H1 (cell line): ENCODE data around the gene FAM111A. TPM values are rescaled to one million over a fixed set of nuclear protein-coding genes. Genes with fewer than 3 reads are reported as not detected.
"Not testable (repeated sequence)": the region's sequence is repeated elsewhere in the genome, so short reads cannot be mapped to it uniquely, and the experiment has no call there.

Source experiments
- CTCF ChIA-PET: fragments of 300-600 bp; sonication (Branson Sonifier 250); formaldehyde crosslinking; loops from one replicate; lab custom pipeline; 2021; ENCODE audit not compliant: partially characterized antibody; lab: Charles Lee
- POLR2A ChIA-PET: fragments of 300-600 bp; sonication (Branson Sonifier 250); formaldehyde crosslinking; loops from one replicate; lab custom pipeline; 2021; ENCODE audit warnings: inconsistent platforms; ENCODE audit not compliant: partially characterized antibody; lab: Charles Lee
- DNase-seq, 2 experiments: peaks; one replicate each; pipeline versions ENCODE4 v3.0.0 to v3.0.0-alpha.2; 2010 to 2022; ENCODE audit warnings: low spot score in 2 of 2, low read depth in 1 of 2, mixed read lengths in 1 of 2
- FAIRE-seq: peaks from 2 replicates; lab custom pipeline; 2011; peaks lifted over from hg19 to GRCh38; lab: Jason Lieb, UNC
- H2AFZ ChIP-seq: 2 replicates; pipeline ENCODE4 v1.8.1; 2012; ENCODE audit warnings: low read length, inconsistent platforms
- H2AK5ac ChIP-seq: 2 replicates; pipeline ENCODE4 v1.6.1; 2013; ENCODE audit warnings: low read depth, low read length
- H2BK120ac ChIP-seq: replicated peaks from 2 replicates; pipeline ENCODE3; 2013; ENCODE audit warnings: low read depth, low read length, inconsistent platforms
- H2BK12ac ChIP-seq: 2 replicates; pipeline ENCODE4 v1.6.1; 2013; ENCODE audit warnings: low read depth, low read length
- H2BK15ac ChIP-seq: 2 replicates; pipeline ENCODE4 v1.6.1; 2013; ENCODE audit warnings: low read length
- H2BK20ac ChIP-seq: 2 replicates; pipeline ENCODE4 v1.6.1; 2013; ENCODE audit warnings: low read length
- H2BK5ac ChIP-seq: 2 replicates; pipeline ENCODE4 v1.6.1; 2013; ENCODE audit warnings: low read depth, low read length
- H3K14ac ChIP-seq: 2 replicates; pipeline ENCODE4 v1.6.1; 2013; ENCODE audit warnings: inconsistent platforms; ENCODE audit not compliant: insufficient read length
- H3K18ac ChIP-seq: 2 replicates; pipeline ENCODE4 v1.6.1; 2013; ENCODE audit warnings: low read length; ENCODE audit errors: extremely low read depth
- H3K23ac ChIP-seq: 2 replicates; pipeline ENCODE4 v1.6.1; 2013; ENCODE audit warnings: inconsistent platforms; ENCODE audit not compliant: insufficient read length
- H3K23me2 ChIP-seq: 2 replicates; pipeline ENCODE4 v1.6.1; 2013; ENCODE audit warnings: low read depth, low read length
- H3K27ac ChIP-seq: 2 replicates; pipeline ENCODE4 v1.6.1; 2011; ENCODE audit warnings: low read depth, low read length, inconsistent platforms
- H3K27me3 ChIP-seq, 4 experiments: replicated peaks in 1 of 4; 1 replicate in 1 of 4; 2 replicates in 3 of 4; pipeline versions ENCODE4 v1.6.1 to v1.8.1; 2011 to 2013; ENCODE audit warnings: low read length in 3 of 4, mild to moderate bottlenecking in 3 of 4, inconsistent platforms in 2 of 4, mixed read lengths in 2 of 4, moderate library complexity in 1 of 4; ENCODE audit not compliant: control insufficient read depth in 3 of 4, insufficient read depth in 3 of 4; ENCODE audit errors: extremely low read depth in 1 of 4
- H3K36me3 ChIP-seq, 4 experiments: 2 replicates each; pipeline versions ENCODE4 v1.6.1 to v1.8.1; 2011 to 2013; ENCODE audit warnings: mild to moderate bottlenecking in 4 of 4, low read length in 3 of 4, moderate library complexity in 2 of 4, control low read depth in 1 of 4, inconsistent platforms in 1 of 4; ENCODE audit not compliant: insufficient read depth in 4 of 4, control insufficient read depth in 2 of 4
- H3K4ac ChIP-seq: replicated peaks from 2 replicates; pipeline ENCODE3; 2013; ENCODE audit warnings: low read length, low read depth, mixed read lengths, inconsistent platforms; ENCODE audit not compliant: insufficient read length
- H3K4me1 ChIP-seq, 4 experiments: replicated peaks in 1 of 4; 1 replicate in 1 of 4; 2 replicates in 3 of 4; pipeline versions ENCODE4 v1.6.1 to v1.8.1; 2011 to 2013; ENCODE audit warnings: low read length in 3 of 4, inconsistent platforms in 2 of 4, mixed read lengths in 1 of 4; ENCODE audit not compliant: insufficient read depth in 4 of 4, control insufficient read depth in 3 of 4
- H3K4me2 ChIP-seq, 2 experiments: 2 replicates each; pipeline versions ENCODE4 v1.6.1 to v1.8.1; 2011 to 2013; ENCODE audit warnings: low read depth in 2 of 2, low read length in 2 of 2, control low read depth in 1 of 2, inconsistent platforms in 1 of 2, mild to moderate bottlenecking in 1 of 2; ENCODE audit not compliant: insufficient read depth in 1 of 2
- H3K4me3 ChIP-seq, 4 experiments: fragments of 200-600, 300-600 bp in 1 of 4; sonication (generic), shearing (Covaris generic), sonication (Bioruptor Twin) in 1 of 4; 2 replicates each; pipeline versions ENCODE4 v1.5.1 to v1.8.1; 2011 to 2016; ENCODE audit warnings: low read length in 4 of 4, low read depth in 3 of 4, control low read depth in 2 of 4, inconsistent platforms in 2 of 4, mild to moderate bottlenecking in 2 of 4, mixed read lengths in 1 of 4, moderate library complexity in 1 of 4; ENCODE audit not compliant: insufficient read depth in 2 of 4; ENCODE audit errors: extremely low read depth in 1 of 4
- H3K56ac ChIP-seq: replicated peaks from 2 replicates; pipeline ENCODE3; 2013; ENCODE audit warnings: low read depth, mild to moderate bottlenecking, mixed read lengths, low read length, inconsistent platforms; ENCODE audit not compliant: insufficient read length
- H3K79me1 ChIP-seq: 2 replicates; pipeline ENCODE4 v1.6.1; 2013; ENCODE audit warnings: low read depth, low read length, control low read depth
- H3K79me2 ChIP-seq, 2 experiments: 2 replicates each; pipeline versions ENCODE4 v1.6.1 to v1.8.1; 2012 to 2013; ENCODE audit warnings: low read length in 2 of 2, mild to moderate bottlenecking in 2 of 2, inconsistent platforms in 1 of 2; ENCODE audit not compliant: insufficient read depth in 2 of 2, control insufficient read depth in 1 of 2
- H3K9ac ChIP-seq, 4 experiments: replicated peaks in 1 of 4; 1 replicate in 1 of 4; 2 replicates in 3 of 4; pipeline versions ENCODE4 v1.6.1 to v1.8.1; 2011 to 2013; ENCODE audit warnings: low read depth in 3 of 4, low read length in 3 of 4, control low read depth in 2 of 4, mild to moderate bottlenecking in 2 of 4, moderate library complexity in 2 of 4, inconsistent platforms in 1 of 4; ENCODE audit errors: extremely low read depth in 1 of 4
- H3K9me3 ChIP-seq, 2 experiments: 2 replicates each; pipeline versions ENCODE4 v1.6.1 to v1.8.1; 2012 to 2013; ENCODE audit warnings: mild to moderate bottlenecking in 2 of 2, moderate library complexity in 2 of 2, control low read depth in 1 of 2, inconsistent platforms in 1 of 2, low read depth in 1 of 2, low read length in 1 of 2, mixed read lengths in 1 of 2; ENCODE audit not compliant: insufficient read depth in 2 of 2
- H4K20me1 ChIP-seq, 2 experiments: replicated peaks in 1 of 2; 2 replicates each; pipeline versions ENCODE3 to v1.8.1; 2011 to 2013; ENCODE audit warnings: inconsistent platforms in 2 of 2, low read length in 2 of 2, mild to moderate bottlenecking in 1 of 2; ENCODE audit not compliant: insufficient read depth in 2 of 2, control insufficient read depth in 1 of 2
- H4K5ac ChIP-seq: 2 replicates; pipeline ENCODE4 v1.6.1; 2013; ENCODE audit warnings: low read length, low read depth, mixed read lengths, inconsistent platforms; ENCODE audit not compliant: insufficient read length
- H4K8ac ChIP-seq: 2 replicates; pipeline ENCODE4 v1.8.0; 2013; ENCODE audit warnings: mild to moderate bottlenecking, moderate library complexity, low read length, inconsistent platforms; ENCODE audit not compliant: insufficient read depth; ENCODE audit errors: extremely low read depth
- H4K91ac ChIP-seq: replicated peaks from 2 replicates; pipeline ENCODE3; 2013; ENCODE audit warnings: low read length, mixed read lengths, inconsistent platforms; ENCODE audit not compliant: insufficient read length
- WGBS, 2 experiments: shearing (Covaris generic) in 1 of 2; methylation state at CpG; one replicate each; pipeline versions ENCODE4 v1.1.6 to v1.1.7; 2013 to 2015; ENCODE audit warnings: low lambda C conversion rate in 2 of 2, mixed read lengths in 2 of 2, inconsistent platforms in 1 of 2, low coverage in 1 of 2, missing lambda C conversion rate in 1 of 2; ENCODE audit not compliant: insufficient replicate concordance in 2 of 2, insufficient coverage in 1 of 2, insufficient read length in 1 of 2; ENCODE audit errors: extremely low coverage in 1 of 2, missing lambda C conversion rate in 1 of 2; 5-methylcytosine and 5-hydroxymethylcytosine counted together
- polyA plus RNA-seq, 7 experiments: library from polyadenylated mRNA; depleted of rRNA in 3 of 7; stranded (reverse) in 5 of 7; unstranded in 2 of 7; fragments of >200 nt in 5 of 7; fragments of 200-250 nt in 2 of 7; gene quantifications; 1 replicate in 5 of 7; 2 replicates in 1 of 7; 4 replicates in 1 of 7; pipeline versions ENCODE4 v1.2.1 to v1.2.3, GENCODE V29; 2011 to 2013; ENCODE audit warnings: missing spikeins in 2 of 7, mixed read lengths in 2 of 7
- total RNA-seq: library from RNA; stranded (reverse); fragmentation: NEBNext Ultra II Directional; extraction: Animal tissue kit (Norgen Biotek cat#: 25700); gene quantifications from 2 replicates; pipeline ENCODE4 v1.2.1, GENCODE V29; 2021

Gene FAM111A
- total and polyA plus RNA-seq, 2 of the 8 experiments (the other 6 are each of a cell fraction or from before 2014, with no cell fraction given), result 10.2 to 29.9 TPM

GRCh38 chr11:59095972-59096575, 46.6 kb upstream of the FAM111A start:
- POLR2A ChIA-PET, result interaction anchor here (1.5 to 3.5 kb wide), 2 partner anchors 10 to 11 kb away, joined by 3 to 16 read pairs; partner anchors contain the start of genes FAM111B and GLYATL1B

More at GRCh38 chr11:59095972-59096575, 46.6 kb upstream of the FAM111A start:
- H4K20me1 ChIP-seq, H3K79me1 ChIP-seq, H3K27ac ChIP-seq, H3K18ac ChIP-seq, H3K4me3 ChIP-seq, H3K4me2 ChIP-seq, H3K56ac ChIP-seq, H4K91ac ChIP-seq, H3K4ac ChIP-seq, H3K79me2 ChIP-seq, H3K14ac ChIP-seq, H4K5ac ChIP-seq, H3K36me3 ChIP-seq, H3K9me3 ChIP-seq, H3K23me2 ChIP-seq, H2BK12ac ChIP-seq, H3K27me3 ChIP-seq, H2BK20ac ChIP-seq, H3K23ac ChIP-seq, H3K9ac ChIP-seq, H2BK120ac ChIP-seq, H2BK5ac ChIP-seq, FAIRE-seq, H2AFZ ChIP-seq, H4K8ac ChIP-seq, DNase-seq, H2AK5ac ChIP-seq, H2BK15ac ChIP-seq: not testable (repeated sequence)
- H3K4me1 ChIP-seq, result peaks cover 0 to 12% (median 11%) of the 10 kb centered on the region in 4 experiments; a peak in 5 of 7 replicates
- WGBS, 2 experiments, result 89% methylated on average over 5 of the region's 5 CpGs; no CpG with 5 or more reads in 1 of the 2 experiments
- CTCF ChIA-PET, result interaction anchor here (0.7 to 2.7 kb wide), 7 partner anchors 10 to 195 kb away, joined by 3 to 16 read pairs (median 3); partner anchors contain the start of genes DTX4 and FAM111B
